Activated CD8-positive, alpha-beta memory T cell treated with anti-CD3 and anti-CD28 coated beads for 36 hours (primary cell): Measurements from ENCODE around the gene NDUFS1. TPM values are rescaled to one million over a fixed set of nuclear protein-coding genes. Genes with fewer than 3 reads are reported as not detected.
"Not testable (repeated sequence)": the region's sequence is repeated elsewhere in the genome, so short reads cannot be mapped to it uniquely, and the experiment has no call there.

Source experiments
- CTCF ChIA-PET: fragments of 350-600 bp; sonication (Branson Sonifier 250); formaldehyde crosslinking; loops from one replicate; lab custom pipeline; 2021; ENCODE audit warnings: antibody characterized with exemption; lab: Charles Lee
- POLR2A ChIA-PET: fragments of 350-600 bp; sonication (Branson Sonifier 250); formaldehyde crosslinking; loops from one replicate; lab custom pipeline; 2021; ENCODE audit warnings: antibody characterized with exemption; lab: Charles Lee
- total RNA-seq, 2 experiments: library from RNA; stranded (reverse); gene quantifications; one replicate each; pipeline ENCODE4 v1.2.3, GENCODE V29; 2021

NDUFS1 gene
- total RNA-seq, 2 experiments from 2014 or later: 96.4 to 101 TPM

DNA sequence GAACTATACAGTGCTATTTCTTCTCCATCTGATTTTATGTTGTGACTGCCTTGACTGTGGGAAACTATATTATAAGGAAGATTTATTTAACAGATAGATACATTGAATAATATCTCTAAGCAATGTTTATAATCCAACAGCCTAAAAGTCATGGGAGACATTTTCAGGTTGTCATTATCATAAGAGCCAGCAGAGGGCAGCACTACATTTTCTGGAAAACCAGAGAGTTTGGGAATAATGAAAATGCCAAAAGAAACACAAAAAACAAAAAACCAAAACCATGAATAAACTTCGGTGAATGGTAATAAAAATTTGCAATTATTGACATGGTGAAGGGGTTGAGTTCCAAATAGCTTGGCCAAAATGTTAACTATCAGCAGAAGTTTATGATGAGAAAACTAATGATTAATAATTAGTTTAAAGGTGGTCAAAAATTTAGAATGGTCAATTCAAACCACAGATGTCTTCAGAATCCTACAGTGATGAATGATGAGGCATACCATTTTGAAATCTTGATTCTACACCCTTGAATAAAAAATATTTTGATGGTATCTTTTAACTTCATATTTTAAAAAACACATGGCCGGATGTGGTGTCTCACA lies 5.1 kb upstream of the NDUFS1 start:
- ChIA-PET POLR2A (no interaction called here), CTCF (interaction anchor here (0.6 kb wide), 1 partner anchor 172 kb away, joined by 3 read pairs; no protein-coding TSS in a partner anchor)

- ChIA-PET CTCF (no interaction called here), POLR2A (no interaction called here)
These were observed 4.1 kb upstream of the NDUFS1 start for GRCh38 chr2:206163251-206163880.

GRCh38 chr2:206162401-206162800 lies 3.2 kb upstream of the NDUFS1 start:
- CTCF ChIA-PET: interaction anchor here (0.7 kb wide), 1 partner anchor 1584 kb away, joined by 3 read pairs; no protein-coding TSS in a partner anchor
- POLR2A ChIA-PET: not testable (repeated sequence)

DNA sequence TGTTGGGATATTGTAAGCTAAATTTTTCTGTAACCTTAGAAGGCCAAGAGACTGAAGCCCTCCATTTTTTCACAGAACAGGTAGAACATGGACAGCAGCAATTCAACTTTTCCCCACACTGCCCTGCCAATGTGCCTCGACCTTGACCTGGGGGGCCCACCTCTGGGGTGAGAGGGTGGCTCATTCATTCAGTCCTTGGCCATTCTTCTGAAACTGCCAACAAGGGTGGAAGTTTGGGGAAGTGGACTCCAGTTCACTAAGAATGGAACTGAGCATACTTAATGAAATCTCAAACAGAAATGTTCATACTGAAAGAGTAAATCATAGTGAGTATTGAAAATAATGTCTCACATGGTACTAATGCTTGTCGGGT lies 1.5 kb upstream of the NDUFS1 start:
- CTCF ChIA-PET: interaction anchor here (0.6 kb wide), 1 partner anchor 138 kb away, joined by 3 read pairs; no protein-coding TSS in a partner anchor
- POLR2A ChIA-PET: interaction anchor here (1.3 to 1.4 kb wide), 2 partner anchors 72 to 75 kb away, joined by 3 to 5 read pairs; partner anchors contain the start of gene INO80D

DNA sequence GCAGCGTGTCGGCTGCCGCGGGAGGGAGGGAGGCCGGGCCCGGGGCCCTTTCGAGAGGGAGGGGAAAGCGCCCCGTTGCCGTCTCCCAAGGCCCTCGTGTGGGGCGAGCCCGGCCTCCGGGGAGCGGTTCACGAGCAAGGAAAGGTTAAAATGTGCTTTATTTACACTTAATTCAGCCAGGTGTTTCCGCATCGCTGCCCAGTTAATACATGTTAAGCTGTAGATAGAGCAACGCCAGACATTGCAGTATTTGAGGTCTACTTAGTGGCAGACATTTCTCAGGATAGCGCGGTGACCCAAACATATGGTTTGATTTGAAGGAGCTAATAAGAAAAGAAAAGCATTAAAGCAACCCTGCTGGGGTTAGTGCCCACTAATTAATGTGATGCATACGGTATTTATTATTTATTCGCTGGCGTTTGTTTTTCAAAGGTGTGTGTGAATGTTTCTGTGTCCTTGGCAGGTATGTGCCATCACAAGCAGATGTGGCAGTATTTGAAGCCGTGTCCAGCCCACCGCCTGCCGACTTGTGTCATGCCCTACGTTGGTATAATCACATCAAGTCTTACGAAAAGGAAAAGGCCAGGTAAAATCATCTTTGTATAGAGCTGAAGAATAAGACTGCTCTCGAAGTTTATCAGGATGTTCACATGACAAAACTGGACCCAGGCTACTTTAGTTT lies 1.0 kb upstream of the NDUFS1 start:
- ChIA-PET POLR2A (interaction anchor here (1.1 to 1.4 kb wide), 3 partner anchors 72 to 74 kb away, joined by 3 to 6 read pairs (median 5); partner anchors contain the start of gene INO80D), CTCF (no interaction called here)

- ChIA-PET POLR2A (no interaction called here), CTCF (no interaction called here)
These were observed 490 bp downstream of the NDUFS1 start for GRCh38 chr2:206158563-206159345.

GRCh38 chr2:206157014-206157413 lies 2.2 kb downstream of the NDUFS1 start:
- CTCF ChIA-PET, POLR2A ChIA-PET: not testable (repeated sequence)

DNA sequence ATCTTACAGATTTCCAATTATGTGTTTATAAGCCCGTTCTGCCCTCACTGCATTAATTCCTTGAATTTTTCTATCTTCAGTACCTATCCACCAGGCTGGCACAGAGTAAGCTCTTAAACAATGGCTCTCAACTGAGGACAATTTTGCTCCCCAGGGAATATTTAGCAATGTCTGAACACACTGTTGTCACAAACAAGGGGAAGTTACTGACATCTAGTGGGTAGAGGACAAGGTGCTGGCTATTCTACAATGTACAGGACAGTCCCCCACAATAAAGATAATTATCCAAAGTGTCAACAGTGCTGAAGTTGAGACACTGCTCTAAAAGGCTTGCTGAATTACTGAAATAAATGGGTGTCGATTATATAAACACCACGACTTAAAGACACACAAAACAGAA lies 5.0 kb downstream of the NDUFS1 start:
- CTCF ChIA-PET: no interaction called here
- POLR2A ChIA-PET: no interaction called here

- POLR2A ChIA-PET: no interaction called here
- CTCF ChIA-PET: no interaction called here
These were observed 8.6 kb downstream of the NDUFS1 start for GRCh38 chr2:206150631-206151030.

- CTCF ChIA-PET: no interaction called here
- POLR2A ChIA-PET: no interaction called here
These were observed 9.1 kb downstream of the NDUFS1 start for GRCh38 chr2:206150168-206150567.

- ChIA-PET CTCF (no interaction called here), POLR2A (no interaction called here)
These were observed 9.9 kb downstream of the NDUFS1 start for GRCh38 chr2:206149330-206149729.

DNA sequence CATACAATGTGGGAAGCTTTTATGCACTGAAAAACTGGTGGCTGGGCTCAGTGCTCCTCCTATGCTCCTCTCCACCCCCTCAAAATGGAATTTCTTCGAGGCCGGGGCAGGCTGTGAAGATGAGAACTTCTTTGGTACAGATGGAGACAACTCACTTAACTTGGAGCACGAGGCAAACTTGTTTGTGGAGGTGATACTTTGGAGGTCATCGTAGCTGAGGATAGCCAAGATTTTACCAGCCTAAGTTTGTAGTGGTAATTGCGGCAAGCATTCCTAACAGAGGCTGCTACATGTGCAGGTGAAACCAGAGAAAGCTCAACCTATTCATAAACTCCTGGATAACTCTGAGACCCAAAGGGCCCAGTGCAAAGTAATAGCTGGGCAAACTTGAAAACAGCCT lies 13.6 kb downstream of the NDUFS1 start:
- CTCF ChIA-PET: no interaction called here

GRCh38 chr2:206144383-206144782 lies 14.9 kb downstream of the NDUFS1 start:
- CTCF ChIA-PET: no interaction called here

More for the DNA sequence above, 13.6 kb downstream of the NDUFS1 start:
- POLR2A ChIA-PET: no interaction called here

GRCh38 chr2:206143451-206143850 lies 15.8 kb downstream of the NDUFS1 start:
- POLR2A ChIA-PET: no interaction called here
- CTCF ChIA-PET: no interaction called here

More at GRCh38 chr2:206144383-206144782, 14.9 kb downstream of the NDUFS1 start:
- POLR2A ChIA-PET: no interaction called here

GRCh38 chr2:206127656-206128055 lies 31.6 kb downstream of the NDUFS1 start:
- ChIA-PET POLR2A (no interaction called here), CTCF (no interaction called here)

DNA sequence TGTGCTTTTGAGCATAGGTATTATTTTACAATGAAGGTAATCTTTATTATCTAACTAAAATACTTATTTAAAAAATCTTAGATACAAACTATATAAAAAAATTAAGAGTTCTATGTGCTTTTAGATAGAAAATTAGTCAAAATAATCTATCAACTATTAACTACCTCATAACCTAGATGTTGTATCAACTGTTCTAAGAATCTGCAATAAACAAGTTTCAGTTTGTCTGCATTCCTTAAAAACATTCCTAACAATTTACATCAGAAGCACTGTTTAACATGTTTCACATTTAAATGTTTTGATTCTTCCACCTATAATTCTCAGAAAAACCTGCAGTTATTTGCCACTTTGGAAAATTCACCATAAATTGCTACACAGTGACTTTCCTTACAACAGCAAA lies 33.3 kb downstream of the NDUFS1 start:
- POLR2A ChIA-PET: no interaction called here
- CTCF ChIA-PET: no interaction called here

DNA sequence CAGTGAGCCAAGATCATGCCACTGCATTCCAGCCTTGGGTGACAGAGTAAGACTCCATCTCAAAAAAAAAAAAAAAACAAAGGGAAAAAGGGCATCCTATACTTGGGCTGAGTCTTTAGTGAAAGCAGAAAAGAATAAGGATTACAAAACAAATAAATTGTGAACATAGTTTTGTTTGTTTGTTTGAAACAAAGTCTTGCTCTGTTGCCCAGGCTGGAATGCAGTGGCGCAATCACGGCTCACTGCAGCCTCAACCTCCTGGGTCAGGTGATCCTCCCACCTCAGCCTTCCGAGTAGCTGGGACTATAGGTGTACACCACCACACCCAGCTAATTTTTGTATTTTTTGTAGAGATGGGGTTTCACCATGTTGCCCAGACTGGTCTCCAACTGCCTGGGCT lies 36.7 kb downstream of the NDUFS1 start:
- CTCF ChIA-PET, POLR2A ChIA-PET: not testable (repeated sequence)

GRCh38 chr2:206116278-206116677 lies 43.0 kb downstream of the NDUFS1 start:
- ChIA-PET POLR2A (no interaction called here), CTCF (interaction anchor here (1.6 kb wide), 1 partner anchor 16 kb away, joined by 3 read pairs; no protein-coding TSS in a partner anchor)

DNA sequence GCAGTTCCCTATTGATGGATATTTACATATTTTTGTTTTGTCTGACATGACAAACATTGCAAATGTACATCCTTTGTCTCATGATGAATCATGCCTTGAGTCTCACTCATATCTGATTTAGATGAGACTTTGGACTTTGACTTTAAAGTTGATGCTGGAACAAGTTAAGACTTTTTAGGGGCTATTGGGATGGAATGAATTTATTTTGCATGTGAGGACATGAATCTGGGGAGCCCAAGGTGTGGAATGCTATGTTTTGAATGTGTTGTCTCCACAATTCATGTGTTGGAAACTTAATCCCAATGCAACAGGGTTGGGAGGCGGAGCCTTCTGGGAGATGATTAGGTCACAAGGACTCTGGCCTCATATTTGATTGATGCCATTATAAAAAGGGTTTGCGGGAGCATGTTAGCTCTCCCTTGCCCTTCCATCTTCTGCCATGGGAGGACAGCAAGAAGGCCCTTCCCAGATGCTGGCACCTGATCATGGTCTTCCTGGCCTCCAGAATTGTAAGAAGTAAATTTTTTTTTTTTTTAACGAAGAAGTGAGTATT lies 44.1 kb downstream of the NDUFS1 start:
- CTCF ChIA-PET: interaction anchor here (1.6 kb wide), 1 partner anchor 15 kb away, joined by 3 read pairs; no protein-coding TSS in a partner anchor
- POLR2A ChIA-PET: no interaction called here
